ENCODE data around the gene SUMO3. TPM values are rescaled to one million over a fixed set of nuclear protein-coding genes. Genes with fewer than 3 reads are reported as not detected.

The SUMO3 gene
- total and polyA plus RNA-seq, 2 of the 8 experiments (the other 6 are each of a cell fraction or from before 2014, with no cell fraction given) = 96.8 to 101 TPM

GRCh38 chr21:44823179-44823660, 5.4 kb upstream of the SUMO3 start (continued):
- TF ChIP-seq SIN3A (conservative IDR thresholded peaks at IDR 0.05 in 1 of 2, IDR thresholded peaks at IDR 0.05 in 1 of 2; ENCODE audit: low read depth in 1 of 2, low read length in 2 of 2) (no peak), POLR2A (IDR thresholded peaks at IDR 0.05; ENCODE audit: control extremely low read depth in 1 of 2, low read depth in 2 of 2, low read length in 2 of 2) (no peak), SRF (IDR thresholded peaks at IDR 0.05; ENCODE audit: low read depth, low read length) (no peak), EZH2 (IDR thresholded peaks at IDR 0.05; ENCODE audit: low read depth, low read length, severe bottlenecking) (no peak), BACH1 (IDR thresholded peaks at IDR 0.05; ENCODE audit: low read length) (no peak), MAX (IDR thresholded peaks at IDR 0.05) (no peak), SAP30 (IDR thresholded peaks at IDR 0.05; ENCODE audit: insufficient read depth, insufficient replicate concordance, low read length) (no peak), CREB1 (IDR thresholded peaks at IDR 0.05) (no peak)
